Inflammatory macrophage treated with lipopolysaccharide for 1 hour (primary cell): ENCODE data around the gene PAFAH1B2.
"Not testable (repeated sequence)": the region's sequence is repeated elsewhere in the genome, so short reads cannot be mapped to it uniquely, and the experiment has no call there.

Experiments used
- DNase-seq, 2 donors: peaks; one replicate each; pipeline ENCODE4 v3.0.0-alpha.2; 2020 to 2022

The PAFAH1B2 gene

GRCh38 chr11:117206111-117206510, 62.0 kb downstream of the PAFAH1B2 start:
- DNase-seq, result not testable (repeated sequence)

GRCh38 chr11:117206859-117207258, 62.8 kb downstream of the PAFAH1B2 start:
- DNase-seq, result not testable (repeated sequence)

- not testable (repeated sequence) for DNase-seq
These were observed 63.4 kb downstream of the PAFAH1B2 start for GRCh38 chr11:117207481-117207880.

DNA sequence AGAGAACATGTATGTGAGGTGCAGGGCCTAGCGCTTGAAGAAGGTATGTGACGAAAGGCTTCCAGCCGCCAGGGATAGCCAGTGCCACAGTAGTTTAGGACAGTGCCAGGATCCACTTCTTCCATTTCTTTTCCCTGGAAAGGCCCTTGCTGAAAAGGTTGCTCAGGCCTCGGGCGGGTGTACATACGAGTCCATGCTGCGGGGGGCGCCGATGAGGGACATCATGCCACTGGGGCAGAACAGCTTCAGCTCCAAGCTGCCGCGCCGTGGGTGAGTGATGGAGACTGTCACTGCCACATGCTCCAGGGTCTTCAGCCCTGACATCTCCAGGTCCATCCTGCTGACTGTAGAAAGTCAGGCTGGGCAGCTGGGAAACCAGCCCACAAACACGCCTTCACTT, 64.6 kb downstream of the PAFAH1B2 start:
- DNase-seq, result not testable (repeated sequence)

DNA sequence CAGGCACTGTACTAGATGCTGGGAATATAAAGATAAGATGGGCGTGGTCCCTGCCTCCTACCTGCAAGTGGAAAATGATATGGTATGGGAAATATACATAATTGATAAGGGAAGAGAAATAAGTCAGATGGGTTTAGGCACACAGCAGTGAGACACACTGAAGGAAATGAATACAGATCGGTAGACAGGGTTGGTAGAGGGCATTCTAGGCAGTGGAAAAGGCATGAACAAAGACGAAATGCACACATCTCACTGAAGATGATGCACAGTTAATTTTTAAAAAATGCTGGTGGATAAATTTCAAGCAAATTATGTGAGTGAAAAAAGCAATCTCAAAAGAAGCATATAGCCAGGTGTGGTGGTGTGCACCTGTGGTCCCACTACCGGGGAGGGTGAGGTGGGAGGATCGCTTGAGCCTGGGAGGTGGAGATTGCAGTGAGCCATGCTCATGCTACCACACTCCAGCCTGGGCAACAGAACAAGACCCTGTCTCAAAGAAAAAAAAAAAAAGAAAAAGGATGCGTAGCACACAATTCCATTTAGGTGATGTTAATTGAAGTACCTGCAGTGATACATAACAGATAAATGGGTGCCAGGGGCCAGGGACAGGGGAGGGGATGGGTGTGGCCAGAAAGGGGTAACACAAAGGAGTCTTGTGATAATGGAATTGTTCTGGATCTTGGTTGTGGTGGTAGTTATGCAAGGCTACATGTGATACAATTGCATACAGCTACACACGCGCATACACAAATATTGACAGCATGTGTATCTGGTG, 65.5 kb downstream of the PAFAH1B2 start:
- peak in 1 of 2 donors; percentile 26 for DNase-seq

- DNase-seq, result no peak
These were observed 66.5 kb downstream of the PAFAH1B2 start for GRCh38 chr11:117210620-117211019.

GRCh38 chr11:117212697-117213355, 68.7 kb downstream of the PAFAH1B2 start:
- DNase-seq, result no peak

DNA sequence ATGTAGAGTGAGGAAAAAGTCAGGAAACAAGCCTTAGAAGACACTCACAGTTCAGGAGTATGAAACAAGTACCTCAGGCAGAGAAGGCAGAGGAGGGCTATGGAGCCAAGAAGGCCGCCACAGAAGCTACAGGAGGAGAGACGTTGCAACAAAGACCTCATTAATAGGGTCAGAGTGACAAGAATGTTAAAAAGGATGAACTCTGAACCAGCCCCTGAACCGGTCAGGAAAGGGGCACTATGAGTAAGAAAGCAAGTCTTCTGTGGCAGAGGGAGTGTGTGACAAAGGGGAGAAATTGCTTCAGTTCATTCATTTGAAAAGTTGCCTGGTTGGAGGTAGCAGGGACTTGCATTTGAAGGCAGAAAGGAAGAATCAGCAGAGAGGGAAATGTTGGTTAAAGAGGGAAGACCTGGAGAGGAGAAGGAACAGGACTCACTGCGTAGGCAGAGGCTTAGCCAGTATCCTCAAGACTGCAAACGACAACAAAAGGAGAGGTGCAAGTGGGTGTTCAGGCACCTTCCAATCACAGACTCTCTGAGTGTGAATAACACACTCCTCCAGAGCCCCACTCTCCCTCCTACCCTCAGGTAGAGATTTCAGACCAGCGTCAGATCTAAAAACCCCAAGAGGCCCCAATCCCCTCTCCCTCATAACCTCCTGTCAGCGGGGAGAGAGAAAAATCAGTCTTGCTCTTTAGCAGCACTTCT, 70.5 kb downstream of the PAFAH1B2 start:
- no peak for DNase-seq

DNA sequence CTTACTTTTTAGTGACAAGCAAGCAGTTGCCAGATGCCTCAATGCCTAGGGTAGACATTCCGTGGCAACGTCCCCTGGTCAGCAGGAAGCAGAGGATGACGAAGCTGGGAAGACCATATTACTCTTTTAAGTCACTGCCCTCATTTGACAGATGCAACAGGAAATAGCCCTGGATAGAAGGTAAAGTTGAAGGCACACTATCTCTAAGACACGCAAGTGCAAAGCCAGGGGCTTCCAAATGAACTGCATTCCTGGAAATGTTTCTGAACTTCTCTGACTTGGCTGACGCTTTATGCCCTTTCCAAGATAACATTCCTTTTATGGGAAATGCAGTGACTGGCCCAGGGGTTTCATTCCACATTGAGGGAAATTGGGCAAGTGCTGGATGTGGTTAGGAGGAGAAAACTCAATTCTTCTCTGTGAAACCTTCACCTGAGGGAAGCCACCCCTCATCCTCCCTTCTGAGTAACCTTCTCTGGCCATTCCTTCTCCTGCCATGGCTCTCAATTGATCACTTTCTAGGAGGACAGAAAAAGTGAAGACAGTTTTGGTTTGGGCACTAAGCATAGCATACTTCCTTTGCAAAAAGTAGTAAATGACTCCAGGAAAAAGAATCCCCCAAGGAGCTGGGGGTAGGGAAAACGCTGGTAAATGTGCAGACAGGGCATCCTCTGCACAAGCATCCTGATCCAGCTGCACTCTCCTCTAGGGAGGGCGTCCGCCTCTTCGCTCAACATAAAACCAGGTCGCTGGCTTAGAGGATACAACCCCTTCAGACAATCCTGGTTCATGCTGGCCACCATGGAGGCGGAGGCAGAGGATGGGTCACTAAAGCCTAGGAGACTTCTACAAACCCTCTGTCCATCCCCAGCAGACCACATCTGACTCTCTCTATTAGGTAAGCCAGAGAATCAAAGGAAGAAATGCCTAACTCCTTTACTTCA, 73.3 kb downstream of the PAFAH1B2 start:
- DNase-seq, result no peak

GRCh38 chr11:117218133-117218915, 74.2 kb downstream of the PAFAH1B2 start:
- no peak for DNase-seq

DNA sequence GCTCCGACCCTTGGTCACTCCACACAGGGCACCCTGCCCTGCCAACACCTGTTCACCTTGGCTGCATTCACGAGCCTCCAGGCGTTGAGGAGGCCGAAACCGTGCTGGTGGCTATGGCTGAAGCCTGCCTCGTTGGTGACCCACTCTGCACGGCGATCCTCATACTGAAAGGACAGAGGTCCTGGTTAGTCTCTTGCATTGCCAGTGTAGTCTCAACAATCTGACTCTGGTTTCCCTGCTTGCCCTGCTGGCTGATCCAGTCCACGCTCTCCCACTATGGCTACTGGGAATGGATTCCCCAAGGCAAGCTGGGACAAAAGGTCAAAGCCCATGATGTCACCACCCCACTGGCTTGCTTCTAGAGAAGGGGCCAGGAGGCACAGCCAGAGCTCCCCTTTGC, 74.9 kb downstream of the PAFAH1B2 start:
- DNase-seq, result no peak

DNA sequence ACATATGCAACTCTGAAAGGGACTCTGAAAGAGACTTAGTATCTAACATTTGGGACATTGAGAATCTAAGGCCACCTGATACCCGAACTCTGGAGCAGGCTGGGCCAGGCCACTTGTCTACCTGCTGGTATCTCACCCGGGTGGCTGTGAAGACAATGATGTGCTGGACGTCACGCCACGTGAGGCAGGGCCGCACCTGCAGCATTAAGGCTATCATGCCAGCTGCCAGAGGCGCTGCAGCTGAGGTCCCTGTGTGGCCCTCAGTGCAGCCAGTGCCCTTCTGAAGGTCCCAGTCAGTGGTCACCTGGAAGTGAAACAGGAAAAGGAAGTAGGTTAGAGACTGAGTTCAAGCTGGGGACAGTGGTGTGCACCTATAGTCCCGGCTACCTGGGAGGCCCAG, 75.4 kb downstream of the PAFAH1B2 start:
- DNase-seq, result no peak

GRCh38 chr11:117219995-117220394, 75.9 kb downstream of the PAFAH1B2 start:
- no peak for DNase-seq

- no peak for DNase-seq
These were observed 76.5 kb downstream of the PAFAH1B2 start for GRCh38 chr11:117220568-117220967.

DNA sequence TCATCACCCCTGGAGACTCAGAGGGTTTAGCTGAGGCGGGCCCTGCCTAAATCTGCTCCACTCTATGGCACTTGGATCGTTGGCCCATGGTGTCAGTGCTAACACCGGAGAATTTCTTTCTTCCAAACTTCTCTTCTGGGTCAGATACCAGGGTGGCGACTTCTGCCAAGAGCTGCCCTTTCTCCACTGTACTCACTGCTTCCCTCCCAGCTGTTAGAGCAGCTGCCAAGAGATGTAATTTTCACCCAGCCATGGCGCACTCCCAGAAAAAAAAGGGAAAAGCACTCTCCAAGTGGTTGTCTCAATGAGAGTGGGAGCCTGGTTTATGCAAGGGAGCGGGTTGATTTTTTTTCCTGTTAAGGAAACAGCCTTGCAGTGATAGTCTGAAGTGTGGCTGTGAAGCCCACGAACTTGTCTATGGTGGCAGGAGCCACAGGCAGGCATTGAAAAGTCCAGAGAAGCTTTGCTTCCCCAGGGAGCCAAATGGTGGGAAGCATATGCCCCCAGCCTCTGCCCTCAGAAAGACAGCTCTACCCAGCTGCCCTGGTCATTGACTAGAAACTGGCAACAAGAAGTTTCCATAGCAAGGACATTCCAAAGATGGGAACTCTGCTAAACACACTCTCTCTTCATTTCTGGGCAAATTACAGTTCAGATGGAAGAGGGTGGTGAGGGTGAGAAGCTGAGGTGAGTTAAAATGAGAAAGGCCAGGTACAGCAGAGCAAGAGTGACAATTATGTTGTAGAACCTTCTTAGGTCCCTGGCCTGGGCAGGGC, 77.1 kb downstream of the PAFAH1B2 start:
- no peak for DNase-seq

DNA sequence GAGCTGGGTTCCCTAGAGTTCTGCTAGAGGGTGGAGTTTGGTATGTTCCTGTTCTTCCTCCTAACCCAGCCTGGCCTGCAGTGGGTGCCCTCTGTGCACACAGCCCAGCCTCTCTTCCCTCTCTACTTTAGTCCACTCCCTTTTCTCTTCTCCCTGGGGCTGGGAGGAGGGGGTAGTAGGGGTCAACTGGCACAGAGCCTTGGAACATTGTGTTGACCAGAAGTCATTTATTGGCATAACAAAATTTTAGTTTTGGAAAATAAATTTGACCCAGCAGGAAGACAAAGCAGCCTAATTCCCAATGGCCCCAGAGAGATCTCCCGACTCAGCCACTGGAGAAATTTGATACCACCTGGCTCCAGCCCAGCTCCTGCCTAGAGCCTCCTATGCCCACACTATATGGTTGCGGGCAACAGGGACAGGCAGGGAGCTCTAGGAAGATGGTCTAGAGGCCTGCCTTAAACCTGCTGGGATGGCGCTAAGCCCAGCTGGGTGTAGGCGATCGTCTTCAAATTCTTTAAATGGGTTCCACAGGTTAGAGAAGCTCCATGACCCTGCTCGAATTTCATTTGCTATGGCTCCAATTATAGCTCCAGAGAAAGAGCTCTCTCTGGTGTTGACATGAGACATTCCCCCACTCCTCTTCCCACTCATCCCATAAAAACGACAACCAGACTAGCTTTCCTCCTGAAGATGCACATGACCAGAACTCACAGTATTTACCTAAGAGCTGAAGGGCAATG, 77.9 kb downstream of the PAFAH1B2 start:
- DNase-seq, result peak in 1 of 2 donors; percentile 22

GRCh38 chr11:117222991-117223740, 79.1 kb downstream of the PAFAH1B2 start:
- no peak for DNase-seq

- no peak for DNase-seq
These were observed 79.9 kb downstream of the PAFAH1B2 start for GRCh38 chr11:117223741-117224689.
